Measurements from ENCODE around the gene PHF23.

PHF23 gene

DNA sequence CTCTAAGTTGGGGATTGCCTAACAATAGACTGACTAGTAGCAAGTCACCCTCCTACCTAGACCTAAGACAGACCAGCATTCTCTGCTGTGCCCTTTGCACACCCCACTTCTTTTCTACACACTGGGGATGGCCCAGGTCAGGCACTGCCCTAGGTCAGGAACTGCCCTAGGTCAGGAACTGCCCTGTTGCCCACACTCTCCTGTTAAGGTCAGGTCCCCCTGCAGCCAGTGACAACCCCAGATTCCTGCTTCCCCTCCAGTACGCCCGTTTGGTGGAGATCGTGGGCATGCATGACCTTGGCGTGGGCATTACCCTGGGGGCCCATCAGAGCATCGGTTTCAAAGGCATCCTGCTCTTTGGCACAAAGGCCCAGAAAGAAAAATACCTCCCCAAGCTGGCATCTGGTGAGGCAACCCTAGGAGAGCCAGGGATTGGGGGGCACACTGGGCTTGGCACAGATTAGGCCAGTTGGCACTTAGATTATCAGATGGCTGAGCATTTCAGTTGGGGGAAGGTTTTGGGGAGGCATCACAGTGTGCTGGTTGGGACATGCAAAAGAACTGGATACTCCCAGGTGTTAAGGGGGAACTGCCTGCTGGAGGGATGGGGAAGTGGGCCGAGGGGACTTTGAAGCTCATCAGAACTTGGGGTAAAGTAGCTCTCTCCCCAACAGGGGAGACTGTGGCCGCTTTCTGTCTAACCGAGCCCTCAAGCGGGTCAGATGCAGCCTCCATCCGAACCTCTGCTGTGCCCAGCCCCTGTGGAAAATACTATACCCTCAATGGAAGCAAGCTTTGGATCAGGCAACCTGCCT lies 17.8 kb downstream of the PHF23 start:
- in situ Hi-C loops (cut with MboI; ENCODE audit: low sequenced_read_pairs) = no loop called here

DNA sequence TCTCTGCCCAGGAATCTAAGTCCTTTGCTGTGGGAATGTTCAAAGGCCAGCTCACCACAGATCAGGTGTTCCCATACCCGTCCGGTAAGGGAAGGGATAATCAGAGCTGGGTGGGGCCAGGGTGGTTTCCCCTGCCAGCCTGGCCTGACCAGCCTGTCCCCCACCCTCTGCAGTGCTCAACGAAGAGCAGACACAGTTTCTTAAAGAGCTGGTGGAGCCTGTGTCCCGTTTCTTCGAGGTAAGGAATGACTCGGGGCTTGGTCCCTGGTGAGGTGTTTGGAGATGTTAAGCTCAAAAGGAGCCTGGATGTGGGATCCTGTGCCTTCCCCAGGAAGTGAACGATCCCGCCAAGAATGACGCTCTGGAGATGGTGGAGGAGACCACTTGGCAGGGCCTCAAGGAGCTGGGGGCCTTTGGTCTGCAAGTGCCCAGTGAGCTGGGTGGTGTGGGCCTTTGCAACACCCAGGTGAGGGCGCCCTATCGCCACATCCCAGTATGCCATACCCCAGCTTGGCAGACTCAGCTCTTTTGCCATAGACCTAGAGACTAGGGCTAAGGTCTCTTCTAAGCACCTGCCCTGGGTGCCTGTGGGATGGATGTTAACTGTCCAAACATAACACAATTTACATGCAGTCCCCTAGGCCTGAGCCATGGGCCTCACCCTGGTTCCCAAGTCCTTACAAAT lies 18.5 kb downstream of the PHF23 start:
- in situ Hi-C loops (cut with MboI; ENCODE audit: low sequenced_read_pairs) = no loop called here

- in situ Hi-C loops (cut with MboI; ENCODE audit: low sequenced_read_pairs) = no loop called here
Measured at GRCh38 chr17:7219812-7220592, 19.3 kb downstream of the PHF23 start, which contains the start of the genes ACADVL and DLG4. TSS of gene ACADVL (plus strand) at chr17:7219938. CDS start at chr17:7219985, 47 bp downstream. TSS of gene DLG4 (minus strand) at chr17:7219836.

DNA sequence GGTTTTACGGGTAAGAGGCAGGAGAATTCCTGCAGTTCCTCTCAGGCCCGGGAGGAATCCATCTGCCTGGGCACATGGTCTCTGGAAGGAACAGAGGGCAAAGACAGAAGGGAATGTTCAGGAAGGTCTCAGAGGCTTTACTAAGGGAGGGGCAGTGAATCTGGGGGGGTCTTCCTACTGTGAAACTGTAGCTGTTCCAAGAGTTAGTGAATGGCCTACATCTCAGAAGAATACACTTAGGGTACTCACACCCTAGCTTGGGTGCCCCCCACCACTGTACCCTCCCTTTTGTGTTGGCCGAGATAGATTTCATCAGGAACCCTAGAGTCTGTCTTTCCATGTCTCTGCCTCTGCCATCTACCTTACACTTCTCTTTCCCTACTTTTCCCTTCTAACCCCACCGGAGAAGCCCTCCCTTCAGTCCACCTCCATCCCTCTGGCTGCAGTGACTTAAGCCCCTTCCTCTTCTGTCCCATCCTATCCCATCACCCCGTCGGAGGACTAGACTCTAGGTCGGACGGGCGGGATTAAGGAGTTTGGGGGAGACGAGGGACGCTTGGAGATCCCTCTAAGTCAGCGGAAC lies 19.9 kb downstream of the PHF23 start:
- in situ Hi-C loops (cut with MboI; ENCODE audit: low sequenced_read_pairs) = no loop called here

DNA sequence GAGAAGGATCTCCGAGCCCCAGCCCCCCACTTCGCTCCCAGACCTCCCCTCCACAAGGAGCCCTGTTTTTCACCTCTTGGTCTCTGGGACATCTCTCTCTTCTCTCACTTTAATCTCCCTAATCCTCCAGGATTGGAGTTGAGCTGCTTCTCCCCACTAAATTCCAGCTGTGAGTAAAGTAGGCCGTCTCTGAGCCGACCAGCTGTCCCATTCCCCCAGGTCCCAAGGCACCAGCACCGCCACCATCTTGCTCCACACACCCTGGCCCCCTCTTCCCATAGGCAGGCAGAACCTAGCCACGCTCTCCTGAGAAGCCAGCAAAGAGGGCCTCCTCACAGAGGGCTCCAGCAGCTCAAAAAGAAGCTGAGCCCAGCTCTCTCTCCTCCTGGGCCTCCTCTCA lies 20.5 kb downstream of the PHF23 start:
- in situ Hi-C loops (cut with MboI; ENCODE audit: low sequenced_read_pairs) = no loop called here

GRCh38 chr17:7218166-7218565 lies 21.1 kb downstream of the PHF23 start:
- in situ Hi-C loops (cut with MboI; ENCODE audit: low sequenced_read_pairs) = no loop called here

- in situ Hi-C loops (cut with MboI; ENCODE audit: low sequenced_read_pairs) = no loop called here
Measured at GRCh38 chr17:7217113-7217987, 21.9 kb downstream of the PHF23 start.

GRCh38 chr17:7216242-7217112 lies 22.8 kb downstream of the PHF23 start:
- in situ Hi-C loops (cut with MboI; ENCODE audit: low sequenced_read_pairs) = no loop called here

GRCh38 chr17:7215652-7216180 lies 23.5 kb downstream of the PHF23 start:
- in situ Hi-C loops (cut with MboI; ENCODE audit: low sequenced_read_pairs) = no loop called here

- in situ Hi-C loops (cut with MboI; ENCODE audit: low sequenced_read_pairs) = no loop called here
Measured at GRCh38 chr17:7215136-7215638, 24.1 kb downstream of the PHF23 start.

GRCh38 chr17:7214300-7215135 lies 24.7 kb downstream of the PHF23 start:
- in situ Hi-C loops (cut with MboI; ENCODE audit: low sequenced_read_pairs) = no loop called here

DNA sequence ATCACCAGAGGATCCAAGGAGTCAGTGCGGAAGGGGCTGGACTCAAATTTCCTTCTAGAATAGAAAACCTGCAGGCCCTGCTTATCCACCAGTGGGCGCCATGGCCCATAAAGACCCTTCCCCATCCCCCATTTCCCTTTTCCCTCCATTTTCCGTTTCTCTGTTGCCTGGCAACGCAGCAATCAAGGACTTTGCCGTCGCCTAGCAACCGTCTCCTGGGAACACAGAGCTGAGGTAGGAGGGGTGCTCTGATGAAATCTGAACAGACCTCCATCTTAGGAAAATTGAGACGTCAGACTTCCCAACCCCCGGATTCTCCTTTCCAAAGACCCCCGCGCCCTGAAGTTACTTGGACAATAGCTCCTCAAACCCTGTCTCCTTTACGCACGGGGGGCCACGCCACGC lies 25.4 kb downstream of the PHF23 start:
- in situ Hi-C loops (cut with MboI; ENCODE audit: low sequenced_read_pairs) = no loop called here

DNA sequence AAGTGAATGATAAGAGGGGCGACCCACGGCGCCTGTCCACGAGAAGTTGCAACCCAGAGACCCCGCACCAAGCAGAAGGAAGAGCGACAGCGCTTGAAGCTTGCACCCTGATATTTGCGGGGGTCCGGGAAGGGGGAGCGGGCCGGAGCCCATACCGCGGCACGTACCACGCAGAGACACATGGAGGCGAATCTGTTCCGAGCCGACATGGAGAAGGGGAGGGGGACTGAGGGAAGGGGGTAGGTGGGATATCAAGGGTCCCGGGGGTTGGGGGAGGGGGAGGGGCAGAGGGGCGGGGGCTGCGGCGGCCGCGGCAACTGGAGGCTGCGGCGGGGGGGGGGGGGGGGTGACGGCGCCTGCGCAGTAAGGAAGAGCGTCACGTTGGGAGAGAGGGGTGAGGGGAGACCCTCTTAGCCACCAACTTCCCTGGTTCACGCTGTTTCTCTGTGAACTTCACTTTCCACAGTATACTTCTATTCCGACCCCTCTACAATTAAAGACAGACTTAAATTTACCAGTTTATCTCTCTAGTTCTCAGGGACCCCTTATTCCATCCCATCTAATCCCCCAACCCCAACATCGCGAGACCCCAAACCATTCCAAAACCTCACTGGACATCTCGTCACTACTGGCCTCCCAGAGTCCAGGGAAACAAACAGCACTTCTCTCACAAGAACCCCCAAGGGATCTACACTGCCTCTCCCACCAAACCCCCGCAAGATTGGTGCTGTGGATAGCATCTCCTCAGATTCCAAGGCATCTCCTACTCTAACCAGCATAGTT lies 27.6 kb downstream of the PHF23 start:
- in situ Hi-C loops (cut with MboI; ENCODE audit: low sequenced_read_pairs) = no loop called here

DNA sequence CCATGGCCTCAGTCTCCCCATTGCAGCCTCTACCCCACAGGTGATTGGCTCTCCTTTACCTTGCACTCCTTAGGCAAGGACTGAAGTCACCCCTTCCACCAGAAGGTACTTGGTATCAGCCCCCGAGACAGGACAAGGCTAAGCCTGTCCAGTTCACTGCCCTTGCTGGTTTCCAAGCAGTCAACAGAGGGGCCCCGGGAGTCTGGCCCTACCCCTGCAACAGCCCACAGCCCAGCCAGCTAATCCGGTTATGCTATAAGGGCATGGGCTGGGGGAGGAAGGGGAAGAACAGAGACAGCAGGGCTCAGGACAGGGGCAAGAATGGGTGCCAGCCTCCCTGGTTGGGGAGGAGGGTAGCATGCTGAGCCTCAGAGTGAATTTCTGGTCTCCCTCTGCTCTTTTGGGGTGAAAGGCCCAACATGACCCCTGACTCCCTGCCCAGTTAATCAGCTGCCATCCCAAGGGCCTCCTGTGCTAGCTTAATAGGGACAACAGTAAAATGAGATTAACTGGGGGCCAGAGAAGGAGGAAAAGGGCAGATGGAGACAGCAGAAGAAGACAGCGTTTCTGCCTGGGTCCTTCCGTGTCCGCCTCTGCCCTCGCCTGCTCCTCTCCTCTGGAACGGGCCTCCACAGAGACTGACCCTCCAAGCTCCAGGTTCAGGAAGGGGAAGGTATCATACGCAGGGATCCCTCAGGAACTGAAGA lies 30.4 kb downstream of the PHF23 start:
- in situ Hi-C loops (cut with MboI; ENCODE audit: low sequenced_read_pairs) = no loop called here

DNA sequence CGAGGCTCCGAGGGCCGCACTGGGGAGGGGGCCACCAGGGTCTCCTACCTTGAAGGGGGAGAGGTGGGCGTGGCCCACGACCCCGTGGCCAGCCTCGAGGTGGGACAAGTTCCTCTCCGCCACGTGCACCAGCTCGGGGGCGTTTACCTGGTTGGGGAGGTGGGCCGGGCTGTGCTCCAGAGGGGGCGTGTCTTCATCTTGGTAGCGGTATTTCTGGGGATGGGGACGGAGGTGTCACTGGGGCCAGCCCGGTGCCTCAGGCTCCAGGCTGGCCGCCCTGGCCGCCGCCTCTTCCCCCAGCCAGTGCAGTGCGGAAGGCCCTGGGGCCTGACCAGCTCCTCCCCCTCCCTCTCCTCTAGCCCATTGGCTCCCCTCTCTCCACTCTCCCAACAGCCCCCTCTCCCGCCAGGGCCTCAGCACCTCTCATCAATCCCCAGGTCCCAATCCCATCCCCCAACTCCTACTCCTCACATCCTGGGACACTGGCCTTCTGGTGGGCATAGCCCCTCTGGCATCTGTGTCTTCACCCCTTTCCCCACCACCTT lies 31.2 kb downstream of the PHF23 start:
- in situ Hi-C loops (cut with MboI; ENCODE audit: low sequenced_read_pairs) = no loop called here

Data from HL-60/S4 treated with retinoic acid at 250 ng/mL for 4 days and 3 days (cell line).